ENCODE measurements around the gene IL15RA. TPM values are rescaled to one million over a fixed set of nuclear protein-coding genes. Genes with fewer than 3 reads are reported as not detected.

IL15RA gene
- total and polyA plus RNA-seq, 2 donors (not counting 3 experiments of a cell fraction or from before 2014, with no cell fraction given) = 18.8 to 20.6 TPM

DNA sequence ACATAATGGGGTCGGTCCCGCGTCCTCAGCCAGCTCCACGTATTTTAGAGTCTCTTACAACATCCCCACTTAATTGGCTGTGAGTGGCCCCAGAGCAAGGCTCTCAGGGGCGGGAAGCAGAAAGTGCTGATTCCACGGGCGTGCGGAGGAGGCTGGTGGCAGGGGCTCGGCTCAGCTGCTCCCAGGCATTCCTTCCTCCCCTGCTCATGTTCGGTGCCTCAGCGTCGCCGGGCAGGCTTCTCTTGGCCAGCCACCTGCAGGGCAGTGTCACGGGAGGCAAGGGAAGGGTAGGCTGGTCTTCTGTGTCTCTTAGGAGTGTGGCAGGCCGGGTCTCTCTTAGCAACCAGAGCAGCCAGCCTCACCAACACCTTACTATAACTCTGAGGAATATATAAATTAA is 33.8 kb downstream of the IL15RA start:
- TF ChIP-seq MYC (IDR thresholded peaks at IDR 0.05; ENCODE audit: low read depth, low read length) = no peak
- TF ChIP-seq CTCF (IDR thresholded peaks at IDR 0.05; ENCODE audit: extremely low read depth in 1 of 2, insufficient read depth in 1 of 2, low read depth in 1 of 2, low read length in 2 of 2) = no peak
- TF ChIP-seq POLR2A (IDR thresholded peaks at IDR 0.05; ENCODE audit: low read depth, low read length) = no peak
- TF ChIP-seq JUN (IDR thresholded peaks at IDR 0.05; ENCODE audit: borderline replicate concordance, insufficient read depth, insufficient read length, low read depth) = no peak
- TF ChIP-seq GATA2 (IDR thresholded peaks at IDR 0.05; ENCODE audit: insufficient read depth, insufficient read length, low read depth, low read length) = no peak
- no peak for TF ChIP-seq POLR2AphosphoS5 (IDR thresholded peaks at IDR 0.05; ENCODE audit: insufficient read depth, low read depth, low read length)
- no peak for TF ChIP-seq MAX (IDR thresholded peaks at IDR 0.05; ENCODE audit: insufficient read depth, insufficient read length)
- TF ChIP-seq FOS (IDR thresholded peaks at IDR 0.05; ENCODE audit: borderline replicate concordance, insufficient read depth, low read length) = no peak
- no peak for TF ChIP-seq EZH2 (IDR thresholded peaks at IDR 0.05; ENCODE audit: borderline replicate concordance, low read depth, low read length, severe bottlenecking)
- no peaks in the 10 kb centered on the region for H3K79me2 ChIP-seq (ENCODE audit: control insufficient read depth, insufficient read depth, low read length)
- H3K4me3 ChIP-seq (replicated peaks in 1 of 3; ENCODE audit: insufficient read depth in 1 of 3, low read depth in 1 of 3, low read length in 3 of 3) = no peak overlapping the region
- H3K9me3 ChIP-seq (replicated peaks; ENCODE audit: control insufficient read depth, insufficient read depth, low read length) = no peaks in the 10 kb centered on the region
- H3K36me3 ChIP-seq (ENCODE audit: control insufficient read depth in 2 of 2, extremely low read depth in 1 of 2, insufficient read depth in 2 of 2, low read length in 2 of 2) = peaks cover 0 to under 1% of the 10 kb centered on the region in 2 experiments
- H2AFZ ChIP-seq (ENCODE audit: low read depth, low read length) = peak overlapping the region; percentile 39
- peak overlapping the region; percentile 89 for H3K9ac ChIP-seq (replicated peaks; ENCODE audit: extremely low read depth, insufficient read depth, low read length)
- POLR2A ChIA-PET = no interaction called here
- peak overlapping the region; percentile 5 for H3K4me2 ChIP-seq (ENCODE audit: insufficient read depth, low read length)
- H3K27ac ChIP-seq (ENCODE audit: insufficient read depth, low read depth, low read length) = peak overlapping the region; percentile 99
- peak; percentile 58 for DNase-seq (ENCODE audit: low read depth, low spot score)
- intact Hi-C loops (cut with micrococcal nuclease) (no loop called here), dilution Hi-C loops (cut with MboI; ENCODE audit: extremely low pct_ligation_motif_present, low sequenced_read_pairs) (no loop called here)
- CTCF ChIA-PET = no interaction called here
- no peaks in the 10 kb centered on the region for H4K20me1 ChIP-seq (replicated peaks; ENCODE audit: control insufficient read depth, extremely low read depth, insufficient read depth, low read length)
- peak; percentile 24 for FAIRE-seq
- no peaks in the 10 kb centered on the region for H3K9me1 ChIP-seq (replicated peaks; ENCODE audit: control insufficient read depth, extremely low read depth, insufficient read depth, low read length)
- peaks cover 49% of the 10 kb centered on the region for H3K4me1 ChIP-seq (ENCODE audit: control insufficient read depth, extremely low read depth, insufficient read depth, low read length)
- H3K27me3 ChIP-seq (ENCODE audit: control insufficient read depth in 2 of 2, insufficient read depth in 2 of 2, low read length in 2 of 2) = no peaks in the 10 kb centered on the region
- BruUV-seq (replicated peaks) = no TSS peak

All from endothelial cell of umbilical vein (primary cell).